B cell (primary cell): ENCODE results near the gene SPECC1L. TPM values are rescaled to one million over a fixed set of nuclear protein-coding genes. Genes with fewer than 3 reads are reported as not detected.
A peak's percentile ranks its signal among the peaks of the same experiment; 100 is the strongest.

ENCODE experiments used
- ATAC-seq: fragments of 200-7000 bp; cut with Tn5 transposase; one replicate; pipeline ENCODE4 v1.10.0; 2021; ENCODE audit warnings: low read depth, mild to moderate bottlenecking, moderate number of reproducible peaks, moderate library complexity
- CTCF ChIA-PET: fragments of 350-600 bp; sonication (Branson Sonifier 250); formaldehyde crosslinking; loops from one replicate; lab custom pipeline; 2021; ENCODE audit warnings: antibody characterized with exemption, inconsistent platforms; lab: Charles Lee
- POLR2A ChIA-PET: fragments of 350-600 bp; sonication (Branson Sonifier 250); formaldehyde crosslinking; loops from one replicate; lab custom pipeline; 2021; ENCODE audit warnings: antibody characterized with exemption; lab: Charles Lee
- DNase-seq: peaks from one replicate; pipeline ENCODE4 v3.0.0; 2013
- H2AFZ ChIP-seq: 2 replicates; pipeline ENCODE4 v1.6.1; 2012; ENCODE audit warnings: mild to moderate bottlenecking, low read depth, low read length; ENCODE audit not compliant: insufficient read depth, poor library complexity, severe bottlenecking
- H3K27ac ChIP-seq, 2 donors: 1 replicate in 1 of 2; 2 replicates in 1 of 2; pipeline ENCODE4 v1.5.1; 2012 to 2013; ENCODE audit warnings: low read length in 2 of 2, mild to moderate bottlenecking in 2 of 2, moderate library complexity in 1 of 2
- H3K27me3 ChIP-seq, 4 experiments: fragments of 200-600 bp in 1 of 4; sonication (generic) in 1 of 4; replicated peaks in 1 of 4; 1 replicate in 2 of 4; 2 replicates in 2 of 4; pipeline versions ENCODE4 v1.6.1 to v1.7.0; 2013 to 2016; ENCODE audit warnings: low read length in 3 of 4, mild to moderate bottlenecking in 2 of 4, mixed read lengths in 1 of 4, moderate library complexity in 1 of 4; ENCODE audit not compliant: insufficient read depth in 4 of 4, control insufficient read depth in 3 of 4; ENCODE audit errors: control extremely low read depth in 1 of 4
- H3K36me3 ChIP-seq, 2 experiments: replicated peaks in 1 of 2; 1 replicate in 1 of 2; 2 replicates in 1 of 2; pipeline versions ENCODE4 v1.6.1 to v1.7.1; 2013; ENCODE audit warnings: low read length in 1 of 2; ENCODE audit not compliant: insufficient read depth in 2 of 2, control insufficient read depth in 1 of 2; ENCODE audit errors: control extremely low read depth in 1 of 2, extremely low read depth in 1 of 2
- H3K4me1 ChIP-seq, 2 donors: fragments of 200-600 bp in 1 of 2; sonication (generic) in 1 of 2; 1 replicate in 1 of 2; 2 replicates in 1 of 2; pipeline versions ENCODE4 v1.5.1 to v1.6.1; 2013 to 2017; ENCODE audit warnings: low read length in 2 of 2; ENCODE audit not compliant: control insufficient read depth in 2 of 2, insufficient read depth in 2 of 2
- H3K4me2 ChIP-seq: replicated peaks from 2 replicates; pipeline ENCODE3; 2012; ENCODE audit warnings: mild to moderate bottlenecking, low read depth, low read length; ENCODE audit not compliant: poor library complexity, severe bottlenecking
- H3K4me3 ChIP-seq, 5 experiments: fragments of 200-600 bp in 1 of 5; sonication (generic) in 1 of 5; 1 replicate in 3 of 5; 2 replicates in 2 of 5; pipeline versions ENCODE4 v1.5.1 to v1.7.0; 2011 to 2016; ENCODE audit warnings: low read length in 4 of 5, mild to moderate bottlenecking in 4 of 5, low read depth in 2 of 5, control low read depth in 1 of 5, moderate library complexity in 1 of 5; ENCODE audit not compliant: insufficient read depth in 1 of 5; ENCODE audit errors: control extremely low read depth in 1 of 5, extremely low read depth in 1 of 5
- H3K79me2 ChIP-seq: fragments of 200-600 bp; sonication (generic); one replicate; pipeline ENCODE4 v1.6.0; 2016; ENCODE audit warnings: low read length; ENCODE audit not compliant: control insufficient read depth, insufficient read depth
- H3K9ac ChIP-seq: fragments of 200-600 bp; sonication (generic); 2 replicates; pipeline ENCODE4 v1.6.1; 2017; ENCODE audit warnings: mild to moderate bottlenecking, low read length, moderate library complexity
- H3K9me3 ChIP-seq, 3 donors: one replicate each; pipeline versions ENCODE4 v1.6.1 to v1.7.1; 2013; ENCODE audit warnings: low read length in 2 of 3; ENCODE audit not compliant: control insufficient read depth in 2 of 3, insufficient read depth in 1 of 3; ENCODE audit errors: control extremely low read depth in 1 of 3
- H4K20me1 ChIP-seq: 2 replicates; pipeline ENCODE4 v1.6.0; 2012; ENCODE audit warnings: mild to moderate bottlenecking, low read length; ENCODE audit not compliant: insufficient read depth, control insufficient read depth, poor library complexity, severe bottlenecking
- H3K27ac Mint-ChIP-seq: one replicate; pipeline ENCODE4 v1.8.0; 2021; ENCODE audit warnings: mixed read lengths
- H3K27me3 Mint-ChIP-seq: one replicate; pipeline ENCODE4 v1.8.0; 2021; ENCODE audit warnings: mixed read lengths
- H3K4me1 Mint-ChIP-seq: one replicate; pipeline ENCODE4 v1.8.0; 2021; ENCODE audit warnings: mixed read lengths
- H3K4me3 Mint-ChIP-seq: one replicate; pipeline ENCODE4 v1.8.0; 2021; ENCODE audit warnings: mixed read lengths
- H3K9me3 Mint-ChIP-seq: one replicate; pipeline ENCODE4 v1.8.0; 2022; ENCODE audit warnings: mixed read lengths; ENCODE audit not compliant: insufficient read depth
- CTCF ChIP-seq: fragments of 200-600 bp; IDR thresholded peaks from one replicate; pipeline ENCODE4 v1.8.0; 2022; ENCODE audit warnings: antibody characterized with exemption, mild to moderate bottlenecking
- EZH2 ChIP-seq: IDR thresholded peaks from 2 replicates; pipeline ENCODE4 v1.6.1; 2012; ENCODE audit warnings: borderline replicate concordance, low read depth, mild to moderate bottlenecking, moderate library complexity, low read length; ENCODE audit not compliant: insufficient read depth, poor library complexity, severe bottlenecking
- WGBS: methylation state at CpG from one replicate; pipeline ENCODE4 v1.1.5; 2013; ENCODE audit warnings: missing lambda C conversion rate; ENCODE audit not compliant: insufficient coverage; 5-methylcytosine and 5-hydroxymethylcytosine counted together
- intact Hi-C: fragments of 100-400 bp; cut with micrococcal nuclease; formaldehyde crosslinking; loops from one replicate; pipeline ENCODE4 v1.10.0; 2022
- polyA plus RNA-seq: library from polyadenylated mRNA; depleted of rRNA; stranded (reverse); fragments of >200 nt; gene quantifications from 2 replicates; pipeline ENCODE4 v1.2.3, GENCODE V29; 2012
- total RNA-seq, 2 donors: library from RNA; stranded (reverse); fragments of 120-200 nt in 1 of 2; gene quantifications; 1 replicate in 1 of 2; 2 replicates in 1 of 2; pipeline versions ENCODE4 v1.2.3 to v1.2.4, GENCODE V29; 2013 to 2022

SPECC1L gene
- total and polyA plus RNA-seq, 2 donors (not counting 1 experiment from before 2014, with no cell fraction given) = 14.4 to 85.3 TPM

GRCh38 chr22:24302591-24302990 is 32.0 kb downstream of the SPECC1L start:
- POLR2A ChIA-PET = no interaction called here
- Histone ChIP-seq H3K4me1 (peaks cover 20 to 21% of the 10 kb centered on the region in 2 donors), H3K27ac (peak overlapping the region in 1 of 2 donors; percentile 51), H3K79me2 (peaks cover 28% of the 10 kb centered on the region), H3K27me3 (no peaks in the 10 kb centered on the region), H3K4me3 (no peak overlapping the region), H3K4me2 (peak overlapping the region; percentile 12), H3K9ac (no peak overlapping the region), H3K9me3 (no peaks in the 10 kb centered on the region), H2AFZ (no peak overlapping the region), H4K20me1 (peaks cover 30% of the 10 kb centered on the region), H3K36me3 (peaks cover 5 to 32% of the 10 kb centered on the region in 2 experiments)
- peaks cover 60% of the 10 kb centered on the region for H3K4me1 Mint-ChIP-seq
- intact Hi-C loops = no loop called here
- DNase-seq (no peak), ATAC-seq (no peak)
- WGBS = no CpG with 5 or more reads among the region's 1 CpG
- H3K27me3 Mint-ChIP-seq = no peaks in the 10 kb centered on the region
- peak overlapping the region; percentile 44 for H3K27ac Mint-ChIP-seq
- CTCF ChIA-PET = interaction anchor here (1.1 kb wide), 1 partner anchor 219 kb away, joined by 4 read pairs; no protein-coding TSS in a partner anchor
- TF ChIP-seq CTCF = no peak
- no peak for TF ChIP-seq EZH2
- H3K9me3 Mint-ChIP-seq = no peaks in the 10 kb centered on the region
- H3K4me3 Mint-ChIP-seq = no peak overlapping the region

- DNase-seq (no peak), ATAC-seq (no peak)
- Histone ChIP-seq H2AFZ (no peak overlapping the region), H3K36me3 (peaks cover 5 to 32% of the 10 kb centered on the region in 2 experiments), H3K4me1 (peaks cover 20 to 21% of the 10 kb centered on the region in 2 donors), H3K27me3 (no peaks in the 10 kb centered on the region), H3K27ac (peak overlapping the region in 1 of 2 donors; percentile 61), H3K4me2 (peak overlapping the region; percentile 12), H4K20me1 (peaks cover 30% of the 10 kb centered on the region), H3K9ac (no peak overlapping the region), H3K9me3 (no peaks in the 10 kb centered on the region), H3K4me3 (no peak overlapping the region), H3K79me2 (peaks cover 31% of the 10 kb centered on the region)
- Mint-ChIP-seq H3K27ac (peak overlapping the region; percentile 69), H3K9me3 (no peaks in the 10 kb centered on the region), H3K27me3 (no peaks in the 10 kb centered on the region), H3K4me3 (no peak overlapping the region), H3K4me1 (peaks cover 59% of the 10 kb centered on the region)
- POLR2A ChIA-PET = no interaction called here
- TF ChIP-seq EZH2 = no peak
- CTCF ChIA-PET = no interaction called here
- intact Hi-C loops = no loop called here
- 52% methylated on average over 3 of the region's 4 CpGs for WGBS
These were observed 32.4 kb downstream of the SPECC1L start for GRCh38 chr22:24303007-24303406.
